ENCODE results near the gene GSG1L. TPM values are rescaled to one million over a fixed set of nuclear protein-coding genes. Genes with fewer than 3 reads are reported as not detected.

Gene GSG1L
- 10 to 100 TPM; 13.9 to 34.7 TPM for total RNA-seq

GRCh38 chr16:28063591-28064061 lies at the start of gene GSG1L:
GSG1L (minus strand) TSS chr16:28063714; CDS start chr16:28063424, 290 bp downstream.
- TF ChIP-seq CTCF (IDR thresholded peaks at IDR 0.05) = peak; percentile 22 to 57
- Histone ChIP-seq H3K36me3 (no peaks in the 10 kb centered on the region), H3K4me3 (peak within 1 kb of the TSS; percentile 48 to 53), H3K27ac (no peak within 1 kb of the TSS), H3K27me3 (peaks cover 0 to 7% of the 10 kb centered on the region in 2 donors), H3K4me1 (peaks cover 0 to 21% of the 10 kb centered on the region in 2 donors), H3K9me3 (no peaks in the 10 kb centered on the region)
- no peak for DNase-seq (ENCODE audit: low spot score)

DNA sequence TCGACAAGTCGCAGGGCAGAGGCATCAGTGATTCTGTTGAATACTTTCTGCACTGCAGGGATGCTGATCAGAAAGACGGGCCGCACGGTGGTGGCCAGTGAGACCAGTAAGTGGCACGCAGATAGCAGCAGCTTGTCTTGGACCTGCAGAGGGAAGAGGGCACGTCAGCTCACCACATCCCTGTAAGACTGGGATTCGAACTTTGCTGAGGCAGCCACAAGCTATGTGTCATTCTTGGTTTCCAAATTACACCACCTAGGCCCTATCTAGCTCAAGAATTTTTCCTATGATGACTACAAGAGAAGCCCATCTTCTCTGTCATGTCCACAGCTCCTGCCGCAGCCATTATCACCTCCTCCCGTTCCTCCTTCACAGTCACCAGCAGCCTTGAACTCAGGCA lies 49.4 kb upstream of the GSG1L start:
- Histone ChIP-seq H3K9me3 (no peaks in the 10 kb centered on the region), H3K36me3 (peaks cover 63% of the 10 kb centered on the region), H3K4me1 (no peaks in the 10 kb centered on the region), H3K27me3 (no peaks in the 10 kb centered on the region), H3K4me3 (no peak overlapping the region), H3K27ac (no peak overlapping the region)
- no peak for TF ChIP-seq CTCF (IDR thresholded peaks at IDR 0.05)
- DNase-seq (ENCODE audit: low spot score) = no peak

- Histone ChIP-seq H3K4me3 (no peak overlapping the region), H3K9me3 (no peaks in the 10 kb centered on the region), H3K4me1 (no peaks in the 10 kb centered on the region), H3K36me3 (peaks cover 64% of the 10 kb centered on the region), H3K27me3 (no peaks in the 10 kb centered on the region), H3K27ac (no peak overlapping the region)
- TF ChIP-seq CTCF (IDR thresholded peaks at IDR 0.05) = no peak
- no peak for DNase-seq (ENCODE audit: low spot score)
Measured at GRCh38 chr16:28110977-28111376, 47.5 kb upstream of the GSG1L start.

- DNase-seq (ENCODE audit: low spot score) = no peak
- Histone ChIP-seq H3K4me3 (no peak overlapping the region), H3K36me3 (peaks cover 64% of the 10 kb centered on the region), H3K9me3 (no peaks in the 10 kb centered on the region), H3K27ac (no peak overlapping the region), H3K27me3 (no peaks in the 10 kb centered on the region), H3K4me1 (no peaks in the 10 kb centered on the region)
- TF ChIP-seq CTCF (IDR thresholded peaks at IDR 0.05) = no peak
Measured at GRCh38 chr16:28110479-28110878, 47.0 kb upstream of the GSG1L start.

GRCh38 chr16:28110074-28110473 lies 46.6 kb upstream of the GSG1L start:
- TF ChIP-seq CTCF (IDR thresholded peaks at IDR 0.05) = no peak
- Histone ChIP-seq H3K27me3 (no peaks in the 10 kb centered on the region), H3K4me3 (no peak overlapping the region), H3K27ac (no peak overlapping the region), H3K9me3 (no peaks in the 10 kb centered on the region), H3K36me3 (peaks cover 66% of the 10 kb centered on the region), H3K4me1 (no peaks in the 10 kb centered on the region)
- no peak for DNase-seq (ENCODE audit: low spot score)

DNA sequence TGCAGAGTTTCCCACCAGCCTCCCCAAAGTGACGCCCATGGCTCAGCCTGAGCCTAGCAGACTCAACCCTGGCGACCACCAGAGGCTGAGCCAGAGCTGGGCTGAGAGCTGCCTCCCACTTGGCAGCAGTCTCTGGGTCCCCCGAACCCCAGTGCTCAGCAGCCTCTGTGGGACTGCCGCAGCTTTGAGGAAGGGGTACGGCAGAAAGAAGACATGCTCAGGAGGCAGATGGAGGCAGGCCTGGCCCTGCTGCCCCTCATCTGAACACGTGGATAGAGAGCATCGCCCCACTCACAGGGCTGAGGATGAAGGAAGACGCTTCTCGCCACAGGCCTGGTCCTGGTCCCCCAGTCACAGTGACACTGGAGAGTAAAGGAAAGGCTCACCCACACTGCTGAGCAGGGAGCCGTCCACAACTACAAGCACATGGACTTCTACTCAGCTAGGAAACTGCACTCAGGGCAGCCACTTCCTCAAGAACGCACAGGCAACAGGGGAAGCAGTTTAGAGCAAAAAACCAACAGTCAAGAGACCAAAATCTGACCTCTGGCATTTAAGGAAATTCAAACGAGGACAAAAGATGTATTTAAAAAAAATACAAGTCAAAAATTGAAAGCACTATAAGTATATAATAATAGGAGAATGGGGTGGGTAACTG lies 45.2 kb upstream of the GSG1L start:
- TF ChIP-seq CTCF (IDR thresholded peaks at IDR 0.05) = no peak

More for the DNA sequence above, 45.2 kb upstream of the GSG1L start:
- Histone ChIP-seq H3K4me3 (no peak overlapping the region), H3K27ac (no peak overlapping the region), H3K27me3 (no peaks in the 10 kb centered on the region), H3K36me3 (peaks cover 69% of the 10 kb centered on the region), H3K9me3 (no peaks in the 10 kb centered on the region), H3K4me1 (no peaks in the 10 kb centered on the region)
- no peak for DNase-seq (ENCODE audit: low spot score)

Measured in right atrium auricular region (tissue), 2 donors.